Neural cell (in vitro differentiated cells): Measurements from ENCODE around the gene PPP1R9B. TPM values are rescaled to one million over a fixed set of nuclear protein-coding genes. Genes with fewer than 3 reads are reported as not detected.

Source experiments
- H2AFZ ChIP-seq: fragments of 200-600, 300-800 bp; sonication (generic), shearing (Covaris generic); 2 replicates; pipeline ENCODE4 v1.6.0; 2014; ENCODE audit warnings: low read depth, mild to moderate bottlenecking, antibody characterized with exemption, low read length, moderate library complexity
- H3F3A ChIP-seq: fragments of 200-600 bp; shearing (Covaris generic); 2 replicates; pipeline ENCODE4 v1.6.1; 2016; ENCODE audit warnings: mild to moderate bottlenecking, moderate library complexity, mixed read lengths, antibody characterized with exemption, low read length; ENCODE audit not compliant: insufficient read depth, poor library complexity, severe bottlenecking
- H3K27ac ChIP-seq: fragments of 200-600, 300-800 bp; sonication (generic), shearing (Covaris generic); 2 replicates; pipeline ENCODE4 v1.5.1; 2014; ENCODE audit warnings: mild to moderate bottlenecking, low read length, moderate library complexity
- H3K27me3 ChIP-seq: fragments of 300-800, 200-600 bp; sonication (generic), shearing (Covaris generic); 2 replicates; pipeline ENCODE4 v1.6.0; 2014; ENCODE audit warnings: mild to moderate bottlenecking, low read depth, low read length, moderate library complexity; ENCODE audit not compliant: insufficient read depth
- H3K36me3 ChIP-seq: fragments of 300-800, 200-600 bp; sonication (generic), shearing (Covaris generic); 2 replicates; pipeline ENCODE4 v1.5.1; 2014; ENCODE audit warnings: mild to moderate bottlenecking, antibody characterized with exemption, low read length, moderate library complexity; ENCODE audit not compliant: insufficient read depth
- H3K4me2 ChIP-seq: fragments of 300-800, 200-600 bp; sonication (generic), shearing (Covaris generic); 2 replicates; pipeline ENCODE4 v1.6.0; 2014; ENCODE audit warnings: mild to moderate bottlenecking, low read length
- H3K4me3 ChIP-seq: fragments of 300-800, 200-600 bp; sonication (generic), shearing (Covaris generic); 2 replicates; pipeline ENCODE4 v1.5.1; 2014; ENCODE audit warnings: mild to moderate bottlenecking, low read length, moderate library complexity
- H3K79me2 ChIP-seq: fragments of 200-600 bp; shearing (Covaris generic); replicated peaks from 2 replicates; pipeline ENCODE4 v1.6.0; 2014; ENCODE audit warnings: mild to moderate bottlenecking, low read length, moderate library complexity; ENCODE audit not compliant: insufficient read depth
- H3K9ac ChIP-seq: fragments of 300-800, 200-600 bp; sonication (generic), shearing (Covaris generic); 2 replicates; pipeline ENCODE4 v1.6.1; 2016; ENCODE audit warnings: mild to moderate bottlenecking, low read length, mixed read lengths
- H3K9me2 ChIP-seq: fragments of 200-600 bp; shearing (Covaris generic); 2 replicates; pipeline ENCODE4 v1.6.1; 2016; ENCODE audit warnings: mild to moderate bottlenecking, low read length, mixed read lengths; ENCODE audit not compliant: insufficient read depth
- H3K9me3 ChIP-seq: fragments of 200-600, 300-800 bp; sonication (generic), shearing (Covaris generic); 2 replicates; pipeline ENCODE4 v1.6.1; 2016; ENCODE audit warnings: mild to moderate bottlenecking, mixed run types, low read length, moderate library complexity, mixed read lengths
- H4K20me1 ChIP-seq: fragments of 200-600 bp; shearing (Covaris generic); 2 replicates; pipeline ENCODE4 v1.6.1; 2016; ENCODE audit warnings: mild to moderate bottlenecking, mixed run types; ENCODE audit not compliant: insufficient read depth
- CTCF ChIP-seq: fragments of 450-650 bp; IDR thresholded peaks from 2 replicates; pipeline ENCODE4 v1.5.1; 2014; ENCODE audit warnings: antibody characterized with exemption, mild to moderate bottlenecking, moderate library complexity; ENCODE audit not compliant: poor library complexity, severe bottlenecking
- EP300 ChIP-seq: fragments of 450-650 bp; conservative IDR thresholded peaks from 2 replicates; pipeline ENCODE4 v1.6.1; 2014; ENCODE audit warnings: antibody characterized with exemption, mild to moderate bottlenecking, moderate library complexity; ENCODE audit not compliant: poor library complexity, severe bottlenecking
- EZH2 ChIP-seq: fragments of 200-600, 300-800 bp; shearing (Covaris generic), sonication (generic); IDR thresholded peaks from 2 replicates; pipeline ENCODE4 v1.6.1; 2014; ENCODE audit warnings: antibody characterized with exemption, low read length, borderline replicate concordance, mild to moderate bottlenecking; ENCODE audit not compliant: insufficient read depth, poor library complexity, severe bottlenecking
- MXI1 ChIP-seq: fragments of 450-650 bp; conservative IDR thresholded peaks from 2 replicates; pipeline ENCODE4 v1.6.1; 2014; ENCODE audit warnings: antibody characterized with exemption, mild to moderate bottlenecking; ENCODE audit not compliant: poor library complexity, severe bottlenecking
- POLR2AphosphoS5 ChIP-seq: IDR thresholded peaks from 2 replicates; pipeline ENCODE4 v1.6.1; 2012
- RAD21 ChIP-seq: fragments of 450-650 bp; conservative IDR thresholded peaks from 2 replicates; pipeline ENCODE4 v1.6.1; 2014; ENCODE audit warnings: antibody characterized with exemption, mild to moderate bottlenecking, moderate library complexity
- REST ChIP-seq: IDR thresholded peaks from 2 replicates; pipeline ENCODE4 v1.6.1; 2012; ENCODE audit warnings: borderline replicate concordance
- SMC3 ChIP-seq: fragments of 450-650 bp; conservative IDR thresholded peaks from 2 replicates; pipeline ENCODE4 v1.6.1; 2014; ENCODE audit warnings: antibody characterized with exemption, mild to moderate bottlenecking, moderate library complexity; ENCODE audit not compliant: poor library complexity
- TAF1 ChIP-seq: IDR thresholded peaks from 2 replicates; pipeline ENCODE4 v1.6.1; 2012; ENCODE audit warnings: low read depth
- polyA plus RNA-seq: library from polyadenylated mRNA; depleted of rRNA; stranded (reverse); fragments of >200 nt; gene quantifications from 2 replicates; pipeline ENCODE4 v1.2.3, GENCODE V29; 2014

PPP1R9B gene
- polyA plus RNA-seq, 1 donor from 2014 or later, result 29.2 TPM

GRCh38 chr17:50134206-50135110 is 16.0 kb downstream of the PPP1R9B start:
- Histone ChIP-seq H3K36me3 (peaks cover 8% of the 10 kb centered on the region), H2AFZ (no peak overlapping the region), H3K79me2 (no peaks in the 10 kb centered on the region), H3K9me2 (no peaks in the 10 kb centered on the region), H3K27me3 (no peaks in the 10 kb centered on the region), H3K9ac (no peak overlapping the region), H3K4me3 (no peak overlapping the region), H3K9me3 (no peaks in the 10 kb centered on the region), H4K20me1 (no peaks in the 10 kb centered on the region), H3F3A (no peaks in the 10 kb centered on the region), H3K4me2 (no peak overlapping the region), H3K27ac (no peak overlapping the region)
- no peak for TF ChIP-seq EP300
- TF ChIP-seq REST, result no peak
- TF ChIP-seq TAF1, result no peak

- no peak for TF ChIP-seq EP300
- TF ChIP-seq POLR2AphosphoS5, result no peak
- no peak for TF ChIP-seq EZH2
- no peaks in the 10 kb centered on the region for H4K20me1 ChIP-seq
- H3K4me2 ChIP-seq, result no peak overlapping the region
- no peak overlapping the region for H3K27ac ChIP-seq
- H3K27me3 ChIP-seq, result no peaks in the 10 kb centered on the region
- peaks cover 3% of the 10 kb centered on the region for H3K36me3 ChIP-seq
- H3K9ac ChIP-seq, result no peak overlapping the region
- no peaks in the 10 kb centered on the region for H3F3A ChIP-seq
- H3K9me2 ChIP-seq, result no peaks in the 10 kb centered on the region
- H3K9me3 ChIP-seq, result no peaks in the 10 kb centered on the region
- H2AFZ ChIP-seq, result no peak overlapping the region
- H3K79me2 ChIP-seq, result peaks cover 3% of the 10 kb centered on the region
- no peak overlapping the region for H3K4me3 ChIP-seq
Measured at GRCh38 chr17:50133769-50134099, 16.7 kb downstream of the PPP1R9B start.

GRCh38 chr17:50133028-50133768 is 17.3 kb downstream of the PPP1R9B start:
- H3K27ac ChIP-seq, result no peak overlapping the region
- no peak overlapping the region for H2AFZ ChIP-seq
- H3F3A ChIP-seq, result no peaks in the 10 kb centered on the region
- no peaks in the 10 kb centered on the region for H4K20me1 ChIP-seq
- H3K36me3 ChIP-seq, result no peaks in the 10 kb centered on the region
- no peaks in the 10 kb centered on the region for H3K9me3 ChIP-seq
- no peak overlapping the region for H3K9ac ChIP-seq
- peaks cover 9% of the 10 kb centered on the region for H3K79me2 ChIP-seq
- no peaks in the 10 kb centered on the region for H3K27me3 ChIP-seq
- H3K9me2 ChIP-seq, result no peaks in the 10 kb centered on the region
- TF ChIP-seq EP300 (no peak), REST (no peak), EZH2 (no peak), MXI1 (no peak), RAD21 (no peak), SMC3 (no peak), CTCF (no peak), POLR2AphosphoS5 (no peak), TAF1 (no peak)
- H3K4me3 ChIP-seq, result no peak overlapping the region
- no peak overlapping the region for H3K4me2 ChIP-seq
